ENCODE results near the gene SMYD2. TPM values are rescaled to one million over a fixed set of nuclear protein-coding genes. Genes with fewer than 3 reads are reported as not detected.

The SMYD2 gene
- polyA plus RNA-seq, 1 donor from 2014 or later = 36.9 TPM

DNA sequence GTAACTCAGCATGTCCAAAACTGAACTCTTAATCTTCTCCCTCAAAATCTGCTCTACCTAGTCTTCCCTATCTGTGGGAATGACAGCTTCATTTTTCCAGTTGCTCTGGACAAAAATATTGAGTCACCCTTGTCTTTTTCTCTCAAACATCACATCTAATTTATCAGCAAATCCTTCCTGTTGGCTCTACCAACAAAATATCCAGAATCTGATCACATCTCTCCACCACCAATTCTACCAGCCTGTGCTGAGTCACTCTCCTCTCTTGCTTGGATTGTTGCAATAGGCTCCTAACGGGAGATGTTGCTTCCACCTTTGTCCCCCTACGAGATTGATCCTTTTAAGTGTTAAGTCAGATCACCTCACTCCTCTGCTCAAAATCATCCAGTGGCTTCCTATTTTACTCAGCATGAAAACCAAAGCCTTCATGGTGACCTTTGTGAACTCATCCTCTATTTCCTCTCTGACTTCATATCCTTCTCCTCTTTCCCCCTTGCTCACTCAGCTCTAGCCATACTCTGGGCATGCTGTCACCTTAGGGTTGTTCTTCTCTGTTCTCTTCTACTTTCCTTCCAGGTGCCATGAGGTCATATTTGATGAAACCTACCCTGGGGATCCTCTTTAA lies 21.5 kb upstream of the SMYD2 start:
- Histone ChIP-seq H3K27me3 (ENCODE audit: insufficient read depth, low read depth, low read length) (peaks cover 8% of the 10 kb centered on the region), H3K9ac (ENCODE audit: low read length) (no peak overlapping the region), H4K20me1 (ENCODE audit: insufficient read depth) (no peaks in the 10 kb centered on the region), H3K4me3 (ENCODE audit: low read length) (no peak overlapping the region), H3K9me2 (ENCODE audit: insufficient read depth, low read length) (no peaks in the 10 kb centered on the region), H3K79me2 (replicated peaks; ENCODE audit: insufficient read depth, low read length) (no peaks in the 10 kb centered on the region), H3K4me2 (ENCODE audit: low read length) (no peak overlapping the region), H3K9me3 (ENCODE audit: low read length) (no peaks in the 10 kb centered on the region), H3K36me3 (ENCODE audit: insufficient read depth, low read length) (no peaks in the 10 kb centered on the region), H3F3A (ENCODE audit: insufficient read depth, low read length, poor library complexity, severe bottlenecking) (no peaks in the 10 kb centered on the region), H2AFZ (ENCODE audit: low read depth, low read length) (no peak overlapping the region), H3K27ac (ENCODE audit: low read length) (no peak overlapping the region)
- TF ChIP-seq POLR2AphosphoS5 (IDR thresholded peaks at IDR 0.05) (no peak), EZH2 (IDR thresholded peaks at IDR 0.05; ENCODE audit: borderline replicate concordance, insufficient read depth, low read length, poor library complexity, severe bottlenecking) (no peak), MXI1 (conservative IDR thresholded peaks at IDR 0.05; ENCODE audit: poor library complexity, severe bottlenecking) (no peak), SMC3 (conservative IDR thresholded peaks at IDR 0.05; ENCODE audit: poor library complexity) (no peak), REST (IDR thresholded peaks at IDR 0.05; ENCODE audit: borderline replicate concordance) (no peak)

DNA sequence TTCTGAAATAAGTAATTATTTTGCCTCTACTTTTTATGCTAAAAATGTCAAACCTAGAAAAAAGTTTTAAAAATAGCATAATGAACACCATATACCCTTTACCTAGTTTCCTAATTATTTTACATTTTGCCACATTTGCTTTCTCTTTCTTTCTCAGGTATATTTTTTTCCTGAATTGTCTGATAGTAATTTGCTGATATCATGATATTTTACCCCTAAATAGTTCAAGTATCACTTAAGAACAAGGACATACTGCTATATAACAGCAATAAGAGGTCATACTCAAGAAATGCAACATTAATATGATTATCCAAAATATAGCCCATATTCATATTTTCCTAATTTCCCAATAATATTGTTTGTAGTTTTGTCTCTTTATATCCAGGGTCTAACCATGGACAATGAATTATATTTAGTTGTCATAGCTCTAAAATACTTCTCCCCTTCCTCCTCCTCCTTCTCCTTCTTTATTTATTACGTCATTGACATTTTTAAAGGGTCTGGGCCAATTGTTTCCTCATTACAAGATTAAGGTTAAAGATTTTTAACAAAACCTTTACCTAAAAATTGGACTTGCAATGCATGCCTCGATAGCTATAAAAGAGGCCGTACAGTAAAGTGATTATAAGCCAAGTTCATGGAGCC lies 20.3 kb upstream of the SMYD2 start:
- Histone ChIP-seq H3K4me2 (ENCODE audit: low read length) (no peak overlapping the region), H3K4me3 (ENCODE audit: low read length) (no peak overlapping the region), H4K20me1 (ENCODE audit: insufficient read depth) (no peaks in the 10 kb centered on the region), H3K36me3 (ENCODE audit: insufficient read depth, low read length) (no peaks in the 10 kb centered on the region), H3F3A (ENCODE audit: insufficient read depth, low read length, poor library complexity, severe bottlenecking) (no peaks in the 10 kb centered on the region), H3K9me2 (ENCODE audit: insufficient read depth, low read length) (no peaks in the 10 kb centered on the region), H3K27ac (ENCODE audit: low read length) (no peak overlapping the region), H3K79me2 (replicated peaks; ENCODE audit: insufficient read depth, low read length) (no peaks in the 10 kb centered on the region), H3K9ac (ENCODE audit: low read length) (no peak overlapping the region), H3K27me3 (ENCODE audit: insufficient read depth, low read depth, low read length) (peaks cover 8% of the 10 kb centered on the region), H2AFZ (ENCODE audit: low read depth, low read length) (no peak overlapping the region), H3K9me3 (ENCODE audit: low read length) (no peaks in the 10 kb centered on the region)
- TF ChIP-seq POLR2AphosphoS5 (IDR thresholded peaks at IDR 0.05) (no peak), TAF1 (IDR thresholded peaks at IDR 0.05; ENCODE audit: low read depth) (no peak), CTCF (IDR thresholded peaks at IDR 0.05; ENCODE audit: poor library complexity, severe bottlenecking) (no peak), RAD21 (conservative IDR thresholded peaks at IDR 0.05) (no peak), EZH2 (IDR thresholded peaks at IDR 0.05; ENCODE audit: borderline replicate concordance, insufficient read depth, low read length, poor library complexity, severe bottlenecking) (no peak), MXI1 (conservative IDR thresholded peaks at IDR 0.05; ENCODE audit: poor library complexity, severe bottlenecking) (no peak), REST (IDR thresholded peaks at IDR 0.05; ENCODE audit: borderline replicate concordance) (no peak), EP300 (conservative IDR thresholded peaks at IDR 0.05; ENCODE audit: poor library complexity, severe bottlenecking) (no peak), SMC3 (conservative IDR thresholded peaks at IDR 0.05; ENCODE audit: poor library complexity) (no peak)

Measured in neural cell (in vitro differentiated cells).